SHP77 (cell line): ENCODE data around the gene ACO2.
"Not testable (repeated sequence)": the region's sequence is repeated elsewhere in the genome, so short reads cannot be mapped to it uniquely, and the experiment has no call there.

Source experiments
- DNase-seq, 2 experiments: peaks; one replicate each; lab custom pipeline; 2025; lab: John Stamatoyannopoulos, UW

Gene ACO2

DNA sequence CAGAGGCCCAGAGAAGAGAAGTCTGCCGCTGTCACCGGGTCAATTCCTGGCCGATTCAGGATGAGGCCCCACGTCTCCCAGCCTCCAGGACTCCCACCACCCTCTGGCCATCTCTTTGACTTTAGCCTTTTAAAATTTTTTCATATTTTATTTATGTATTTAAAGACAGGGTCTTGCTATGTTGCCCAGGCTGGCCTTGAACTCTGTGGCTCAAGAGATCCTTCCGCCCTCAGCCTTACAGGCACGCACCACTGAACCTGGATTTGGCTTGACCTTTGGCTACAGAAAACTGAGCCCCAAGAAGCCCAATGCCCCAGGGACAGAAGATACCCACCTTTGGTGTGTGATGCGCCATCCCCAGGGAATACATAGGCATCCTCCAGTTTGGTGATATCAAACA, 71.4 kb downstream of the ACO2 start:
- no peak for DNase-seq

DNA sequence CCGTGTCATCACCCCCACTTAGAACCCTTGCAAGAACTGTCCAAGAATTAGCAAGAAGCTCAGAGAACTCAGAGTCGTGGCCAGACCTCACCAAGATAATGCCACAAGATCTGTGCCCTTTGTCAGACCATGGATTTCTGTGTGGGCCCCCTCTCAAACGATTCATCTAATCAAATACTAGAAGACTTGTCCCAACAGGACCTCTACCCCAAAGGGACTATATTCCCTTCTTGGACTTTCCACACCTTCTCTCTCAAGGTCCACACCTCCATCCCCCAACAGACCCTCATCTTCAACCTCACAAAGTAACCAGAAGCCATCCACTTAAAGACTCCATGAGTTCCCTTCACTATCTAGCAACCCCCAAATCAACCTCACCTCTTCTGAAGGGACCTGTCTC, 72.6 kb downstream of the ACO2 start:
- no peak for DNase-seq

DNA sequence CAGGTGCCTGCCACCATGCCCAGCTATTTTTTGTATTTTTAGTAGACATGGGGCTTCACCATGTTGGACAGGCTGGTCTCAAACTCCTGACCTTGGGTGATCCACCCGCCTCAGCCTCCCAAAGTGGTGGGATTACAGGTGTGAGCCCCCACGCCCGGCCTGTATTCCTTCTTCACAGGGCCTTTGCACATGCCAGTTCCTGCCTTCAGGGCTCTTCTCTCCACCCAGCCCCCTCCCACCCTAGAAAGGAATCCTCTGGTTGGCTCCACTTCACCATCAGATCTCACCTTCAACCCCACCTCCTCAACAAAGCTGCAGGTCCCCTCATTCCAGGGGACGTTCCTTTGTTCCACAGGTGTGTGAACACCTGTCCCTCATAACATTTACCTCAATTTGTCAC, 73.3 kb downstream of the ACO2 start:
- no peak for DNase-seq

DNA sequence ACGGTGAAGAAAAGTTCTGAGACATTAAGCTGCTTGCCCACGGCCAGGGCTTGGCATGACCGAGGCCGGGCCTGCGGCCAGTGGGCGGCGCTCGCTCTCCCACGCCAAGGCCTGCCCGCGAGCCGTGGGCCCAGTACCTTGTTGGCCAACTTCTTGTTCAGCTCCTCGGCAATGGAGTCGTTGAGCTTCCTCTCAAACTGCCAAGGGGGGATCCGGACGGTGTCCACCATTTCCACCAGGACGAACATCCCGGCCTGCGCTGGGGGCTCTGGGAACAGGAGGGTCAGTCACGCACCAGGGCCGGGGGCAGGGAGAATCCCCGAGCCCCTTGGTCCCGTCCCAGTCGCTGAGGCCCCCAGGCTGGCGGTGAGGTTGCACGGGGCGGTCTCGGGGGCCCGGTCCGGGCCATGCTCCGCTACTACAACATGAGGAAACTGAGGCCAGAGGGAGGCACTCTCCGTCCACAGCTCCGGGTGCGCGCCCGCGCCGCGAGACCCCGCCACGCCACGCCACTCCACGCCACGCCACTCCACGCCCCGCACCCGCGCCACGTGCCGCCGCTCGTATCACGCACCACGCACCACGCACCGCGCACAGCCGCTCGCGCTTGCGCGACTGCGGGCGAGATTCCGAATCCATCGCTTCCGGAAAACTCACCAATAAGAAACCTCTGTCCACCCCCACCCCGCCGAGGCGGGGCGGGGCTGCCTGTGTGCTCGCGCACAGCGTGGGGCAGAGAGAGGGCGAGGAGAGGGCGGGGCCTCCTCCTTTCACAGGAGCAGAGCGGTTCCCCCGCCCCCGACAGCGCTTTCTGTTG, 75.1 kb downstream of the ACO2 start, which contains the start of gene POLR3H:
POLR3H (minus strand) TSS at position 617 of the 817 bp plus-strand sequence; CDS start at position 248, 369 bp downstream.
- peak; percentile 96 to 98 for DNase-seq

DNA sequence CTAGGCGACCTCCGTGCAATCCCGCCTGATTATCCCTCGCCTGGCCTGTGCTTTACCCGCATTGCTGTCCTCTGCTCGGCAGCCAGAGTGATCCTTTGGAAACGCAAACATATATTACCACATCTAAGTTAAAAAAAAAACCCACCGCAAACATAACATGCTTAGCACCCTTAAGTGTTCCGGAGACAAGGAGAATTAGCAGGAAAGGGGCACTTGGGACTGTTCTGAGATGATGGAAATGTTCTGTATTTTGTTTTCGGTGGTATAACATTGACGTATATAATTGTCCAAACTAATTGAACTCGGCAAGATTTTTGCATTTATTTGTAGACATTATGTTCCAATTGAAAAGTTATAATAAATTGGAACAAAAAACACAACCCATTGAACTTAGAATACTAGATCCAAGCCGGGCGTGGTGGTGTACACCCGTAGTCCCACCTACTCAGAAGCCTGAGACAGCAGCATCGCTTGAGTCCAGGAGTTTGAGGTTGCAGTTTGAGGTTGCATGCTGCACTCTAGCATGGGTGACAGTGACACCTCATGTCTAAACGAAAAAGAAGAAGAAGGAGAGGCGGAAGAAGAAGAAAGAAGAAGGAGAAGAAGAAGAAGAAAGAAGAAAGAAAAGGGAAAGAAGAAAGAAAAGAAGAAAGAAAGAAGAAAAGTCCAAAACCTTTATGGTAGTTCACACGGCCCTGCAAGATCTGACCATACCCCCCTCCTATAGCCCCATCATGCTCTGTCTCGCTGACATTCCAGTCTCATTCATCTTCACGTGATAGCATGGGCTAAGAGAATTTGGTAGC, 76.0 kb downstream of the ACO2 start:
- DNase-seq, result no peak

DNA sequence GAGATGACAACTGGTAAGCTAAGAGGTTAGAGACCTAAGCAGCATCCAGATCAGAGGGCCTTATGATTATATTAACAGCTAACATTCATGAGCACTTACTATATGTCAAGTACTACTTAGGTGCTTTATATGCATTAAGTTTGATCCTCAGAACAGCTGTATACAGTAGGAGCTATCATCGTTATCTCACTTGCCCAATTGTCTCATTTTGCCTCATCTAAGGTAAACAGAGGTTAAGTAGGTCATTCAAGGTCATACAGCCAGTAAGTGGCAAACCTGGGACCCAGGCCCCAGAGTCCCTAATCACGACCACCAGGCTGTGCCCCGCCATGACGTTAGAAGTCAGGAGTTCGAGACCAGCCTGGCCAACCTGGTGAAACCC, 79.9 kb downstream of the ACO2 start:
- DNase-seq, result no peak

DNA sequence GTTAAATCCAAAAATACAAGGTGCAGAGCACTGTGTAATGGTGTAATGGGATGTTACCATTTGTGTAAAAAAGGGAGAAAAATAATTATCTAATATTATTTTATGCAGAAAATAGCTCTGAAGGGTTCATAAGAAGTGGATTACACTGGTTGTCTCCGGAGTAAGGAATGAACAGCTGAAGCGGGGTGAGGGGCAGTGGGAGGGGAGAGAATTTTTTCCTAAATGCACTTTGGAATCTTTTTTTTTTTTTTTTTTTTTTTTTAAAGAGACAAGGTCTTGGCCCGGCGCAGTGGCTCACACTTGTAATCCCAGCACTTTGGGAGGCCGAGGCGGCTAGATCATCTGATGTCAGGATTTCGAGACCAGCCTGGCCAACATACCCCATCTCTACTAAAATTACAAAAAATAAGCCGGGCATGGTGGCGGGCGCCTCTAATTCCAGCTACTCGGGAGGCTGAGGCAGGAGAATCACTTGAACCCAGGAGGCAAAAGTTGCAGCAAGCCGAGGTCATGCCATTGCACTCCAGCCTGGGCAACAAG, 82.1 kb downstream of the ACO2 start:
- DNase-seq, result no peak

DNA sequence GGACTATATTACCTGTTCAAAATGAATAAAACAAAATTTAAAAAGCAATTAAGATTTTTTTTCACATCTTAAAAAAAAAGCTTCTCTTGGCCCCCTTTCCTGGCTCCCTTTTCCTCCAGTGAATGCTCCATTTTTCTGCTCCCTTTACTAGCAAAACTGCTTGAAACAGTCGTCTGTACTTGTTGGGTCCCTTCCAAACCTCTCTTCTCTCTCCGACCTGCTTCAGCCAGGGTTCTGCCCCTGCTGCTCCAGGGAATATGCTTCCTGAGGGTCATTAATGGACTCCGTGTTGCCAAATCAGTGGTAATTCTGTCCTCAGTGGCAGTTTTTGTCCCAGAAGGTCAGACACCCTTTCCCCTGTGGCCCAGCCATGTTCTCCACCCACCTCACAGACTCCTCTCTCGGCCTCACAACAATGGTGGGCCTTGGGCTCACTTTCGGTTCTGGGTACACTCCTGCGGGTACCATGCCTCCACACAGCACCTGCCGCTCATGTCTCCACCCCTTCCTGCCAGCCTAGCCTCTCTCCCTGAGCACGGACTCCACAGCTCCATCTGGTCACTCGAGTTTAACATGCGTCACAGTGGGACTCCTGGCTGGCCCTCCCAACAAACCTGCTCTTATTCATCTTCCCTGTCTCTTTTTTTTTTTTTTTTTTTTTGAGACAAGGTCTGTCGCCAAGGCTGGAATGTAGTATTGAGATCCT, 83.1 kb downstream of the ACO2 start:
- DNase-seq, result peak in 1 of 2 experiments; percentile 22

DNA sequence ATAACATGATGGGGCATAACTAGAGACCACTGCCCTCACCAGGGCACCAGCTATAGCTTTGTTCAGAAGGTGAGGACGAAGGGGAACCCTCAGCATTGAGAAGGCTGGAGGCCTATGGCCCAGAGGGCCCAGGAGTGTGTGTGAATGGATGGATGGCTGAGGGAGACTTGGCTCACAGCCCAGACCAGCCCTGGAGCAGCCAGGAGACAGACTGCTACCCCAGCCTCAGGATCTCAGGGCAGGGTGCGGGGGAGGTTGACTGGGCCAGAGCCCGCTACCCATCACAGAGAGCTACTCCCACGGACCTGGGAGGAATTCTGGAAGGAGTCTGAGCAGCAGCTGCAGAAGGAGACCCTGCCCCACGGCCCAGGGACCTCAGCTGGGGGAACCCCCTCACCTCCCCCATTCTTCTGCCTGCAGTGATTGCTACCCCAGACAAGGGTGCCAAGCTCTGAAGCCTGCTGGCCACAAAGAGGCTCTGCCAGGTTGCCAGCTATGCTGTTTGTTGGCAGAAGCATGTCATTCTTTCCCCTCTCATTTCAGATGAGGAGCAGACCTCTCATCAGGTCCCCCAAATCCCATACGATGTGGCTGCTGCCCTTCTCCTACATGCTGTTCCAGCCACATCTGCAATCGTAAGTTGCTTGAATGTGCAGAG, 86.5 kb downstream of the ACO2 start:
- DNase-seq, result peak in 1 of 2 experiments; percentile 23

DNA sequence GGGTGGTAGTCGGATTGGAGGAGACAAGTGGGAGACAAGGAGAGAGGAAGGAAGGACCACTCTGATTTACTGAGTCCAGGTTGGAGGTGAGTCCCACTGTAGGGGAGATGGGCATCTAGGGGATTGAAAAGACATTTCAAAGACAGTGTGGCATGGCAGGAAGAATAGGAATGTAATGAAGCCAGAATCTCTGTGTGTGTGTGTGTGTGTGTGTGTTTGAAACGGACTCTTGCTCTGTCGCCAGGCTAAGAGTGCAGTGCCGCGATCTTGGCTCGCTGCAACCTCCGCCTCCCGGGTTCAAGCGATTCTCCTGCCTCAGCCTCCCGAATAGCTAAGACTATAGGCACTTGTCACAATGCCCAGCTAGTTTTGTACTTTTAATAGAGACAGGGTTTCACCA, 87.6 kb downstream of the ACO2 start:
- DNase-seq, result no peak

DNA sequence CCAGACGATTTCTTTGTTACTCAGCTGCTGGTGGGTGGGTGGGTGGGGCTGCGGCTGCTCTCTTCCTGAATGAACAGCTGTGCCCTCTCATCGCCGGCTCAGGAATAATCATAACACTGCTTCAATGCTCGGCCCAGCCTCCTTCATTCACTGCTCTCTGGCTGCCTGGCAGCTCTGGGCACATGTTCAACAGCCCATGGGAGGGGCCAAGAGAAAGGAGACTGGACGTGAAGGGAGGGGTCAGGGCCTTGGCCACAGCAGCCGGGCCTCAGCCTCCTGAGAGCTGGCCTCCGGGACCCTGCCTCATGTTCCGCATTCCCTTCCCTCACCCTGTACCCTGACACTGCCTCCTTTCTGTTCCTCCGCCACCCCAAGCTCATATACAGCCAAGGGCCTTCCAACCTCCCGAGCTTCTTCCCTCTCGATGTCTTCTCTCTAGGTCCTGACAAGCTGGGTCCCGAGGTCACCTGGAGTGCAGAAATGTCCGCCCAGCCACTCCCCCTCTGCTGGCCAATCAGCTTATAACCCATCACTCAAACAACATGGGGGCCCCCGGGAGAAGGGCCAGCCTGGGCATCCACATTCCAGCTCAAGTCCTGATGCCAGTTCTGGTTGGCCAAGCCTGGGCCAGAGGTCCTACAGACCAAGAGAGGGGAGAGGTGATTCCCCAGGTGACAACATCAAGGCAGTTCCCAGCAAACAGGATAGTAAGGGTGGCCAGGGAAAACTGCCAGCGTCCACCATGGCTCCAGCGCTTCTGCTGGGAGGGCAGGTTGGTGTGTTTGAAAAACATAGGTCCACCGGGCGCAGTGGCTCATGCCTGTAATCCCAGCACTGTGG, 88.7 kb downstream of the ACO2 start:
- peak; percentile 45 to 50 for DNase-seq

DNA sequence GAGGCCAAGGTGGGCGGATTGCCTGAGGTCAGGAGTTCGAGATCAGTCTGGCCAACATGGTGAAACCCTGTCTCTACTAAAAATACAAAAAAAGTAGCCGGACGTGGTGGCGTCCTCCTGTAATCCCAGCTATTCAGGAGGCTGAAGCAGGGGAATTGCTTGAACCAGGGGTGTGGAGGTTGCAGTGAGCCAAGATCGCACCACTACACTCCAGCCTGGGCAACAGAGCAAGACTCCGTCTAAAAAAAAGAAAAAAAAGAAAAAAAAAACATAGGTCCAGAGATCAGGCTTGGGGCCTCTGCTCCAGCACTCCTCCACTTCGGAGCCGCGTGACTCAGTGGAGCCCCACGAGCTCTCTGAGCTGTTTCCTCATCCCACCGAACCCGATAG, 89.3 kb downstream of the ACO2 start:
- not testable (repeated sequence) for DNase-seq

DNA sequence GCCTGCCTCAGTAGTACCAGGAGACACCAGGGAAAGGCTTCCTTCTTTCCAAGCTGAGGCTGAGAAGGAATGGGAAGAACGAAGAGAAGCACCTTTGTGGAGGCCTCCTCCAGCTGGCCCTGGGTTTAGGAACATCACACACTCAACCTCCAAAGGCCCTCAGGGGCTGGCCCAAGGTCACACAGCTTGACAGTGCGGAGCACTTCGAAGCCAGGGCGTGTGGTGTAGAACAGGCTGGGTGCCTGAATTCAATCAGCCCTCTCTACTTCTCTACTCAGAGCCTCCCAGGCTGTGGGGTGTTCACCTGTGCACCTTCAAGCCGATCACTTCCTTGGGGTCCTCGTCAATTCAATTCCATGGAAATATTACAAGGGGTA, 91.2 kb downstream of the ACO2 start:
- DNase-seq, result no peak

DNA sequence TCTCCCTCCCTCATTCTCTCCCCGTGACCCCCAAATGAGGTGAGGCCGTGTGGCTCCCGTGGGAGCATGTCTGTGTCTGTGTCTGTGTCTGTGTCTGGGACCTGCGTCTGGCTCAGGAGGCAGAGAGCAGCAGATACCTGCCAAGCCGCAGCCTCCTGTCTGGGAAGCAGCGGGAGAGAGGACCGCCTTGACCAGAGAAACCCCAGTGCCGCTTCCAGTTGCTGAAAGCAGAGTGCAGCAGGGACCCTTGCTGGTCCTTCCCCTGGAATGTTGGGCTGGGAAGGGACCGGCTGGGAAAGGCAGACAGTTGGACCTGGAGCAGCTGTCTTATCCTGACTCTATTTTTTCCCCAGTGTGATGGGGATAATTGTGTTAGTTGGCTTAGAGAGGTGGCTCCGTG, 92.4 kb downstream of the ACO2 start:
- no peak for DNase-seq

DNA sequence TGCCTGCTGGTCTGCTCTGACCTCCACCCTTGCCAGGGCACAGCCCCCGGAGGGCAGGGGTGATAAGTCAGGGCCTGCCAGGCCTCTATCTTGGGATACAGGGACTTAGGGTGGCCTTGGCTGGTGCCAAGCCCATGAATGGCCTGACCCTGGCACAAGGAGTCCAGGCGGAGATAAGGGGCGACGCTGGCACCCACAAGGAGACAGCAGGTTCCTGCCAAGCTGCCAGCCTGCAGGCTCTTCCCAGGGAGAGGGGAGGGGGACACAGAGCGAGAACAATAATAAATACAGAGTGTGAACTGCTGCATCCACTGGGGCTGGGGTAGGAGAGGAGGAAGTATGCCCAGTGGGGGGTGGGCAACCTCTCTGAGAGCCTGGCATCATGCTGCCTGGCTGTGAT, 92.9 kb downstream of the ACO2 start:
- no peak for DNase-seq

DNA sequence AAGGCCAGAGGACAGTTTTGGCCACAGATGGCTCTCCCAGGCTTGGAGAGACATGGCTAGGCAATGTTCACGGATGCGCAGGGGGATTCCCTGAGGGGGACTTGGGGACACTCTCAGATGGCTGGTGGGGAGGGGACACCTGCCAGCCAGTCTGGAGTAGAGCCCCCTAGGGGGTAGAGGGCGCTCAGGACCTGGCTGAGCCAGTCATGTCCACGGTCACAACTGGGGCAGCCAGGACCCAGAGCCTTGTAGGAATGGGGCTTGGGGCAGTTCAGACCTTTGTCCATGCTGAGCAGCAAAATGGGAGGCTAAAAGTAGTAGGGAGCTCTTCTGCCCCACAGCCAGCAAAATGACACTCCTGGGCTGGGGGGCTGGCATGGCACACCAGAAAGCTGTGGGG, 93.5 kb downstream of the ACO2 start:
- no peak for DNase-seq

DNA sequence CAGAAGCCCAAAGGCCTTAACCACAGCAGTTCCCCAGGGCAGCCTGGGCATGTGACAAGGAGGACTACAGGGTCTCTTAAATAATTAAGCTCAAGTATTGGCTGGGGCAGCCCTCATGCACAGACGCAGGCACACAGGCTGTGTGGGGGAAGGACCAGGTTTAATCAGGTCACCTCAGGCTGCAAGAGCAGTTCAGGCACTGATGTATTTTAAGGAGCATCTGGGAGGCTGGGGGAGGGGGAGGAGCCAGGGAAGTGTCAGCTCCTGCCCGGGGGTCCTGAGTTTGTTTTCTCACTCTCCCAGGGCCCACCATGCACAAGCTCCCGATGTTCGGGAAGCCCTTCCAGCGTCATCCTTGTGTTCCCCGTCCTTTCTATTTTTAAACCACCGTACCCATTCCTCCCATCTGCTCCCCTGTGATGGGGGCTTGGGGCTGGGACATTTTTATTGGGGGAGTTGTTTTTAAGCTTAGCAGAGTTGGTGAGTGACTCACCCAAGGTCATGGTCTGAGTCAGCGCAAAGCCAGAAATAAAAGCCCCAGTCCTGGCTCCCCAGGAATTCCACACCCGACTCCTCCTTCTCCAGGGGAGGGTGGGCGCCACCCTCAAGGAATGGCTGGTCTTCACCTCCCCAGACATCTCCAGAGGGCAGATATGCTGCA, 94.3 kb downstream of the ACO2 start:
- no peak for DNase-seq

DNA sequence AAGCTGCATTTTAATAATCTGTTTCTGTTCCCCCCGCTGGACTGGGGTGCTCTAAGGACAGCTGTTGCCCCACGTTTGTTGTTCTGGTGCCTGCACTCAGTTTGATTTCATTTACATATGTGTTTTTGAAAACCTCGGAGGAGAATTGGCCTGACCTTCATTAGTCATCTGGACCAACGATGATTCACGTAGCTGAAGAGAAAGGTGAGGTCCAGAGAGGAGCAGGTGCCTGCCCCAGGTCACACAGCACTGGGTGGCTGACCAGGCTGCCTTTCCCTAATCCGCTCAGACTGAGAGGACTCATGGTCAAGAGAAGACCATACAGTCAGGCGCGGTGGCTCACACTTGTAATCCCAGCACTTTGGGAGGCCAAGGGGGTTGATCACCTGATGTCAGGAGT, 95.6 kb downstream of the ACO2 start:
- DNase-seq, result no peak

DNA sequence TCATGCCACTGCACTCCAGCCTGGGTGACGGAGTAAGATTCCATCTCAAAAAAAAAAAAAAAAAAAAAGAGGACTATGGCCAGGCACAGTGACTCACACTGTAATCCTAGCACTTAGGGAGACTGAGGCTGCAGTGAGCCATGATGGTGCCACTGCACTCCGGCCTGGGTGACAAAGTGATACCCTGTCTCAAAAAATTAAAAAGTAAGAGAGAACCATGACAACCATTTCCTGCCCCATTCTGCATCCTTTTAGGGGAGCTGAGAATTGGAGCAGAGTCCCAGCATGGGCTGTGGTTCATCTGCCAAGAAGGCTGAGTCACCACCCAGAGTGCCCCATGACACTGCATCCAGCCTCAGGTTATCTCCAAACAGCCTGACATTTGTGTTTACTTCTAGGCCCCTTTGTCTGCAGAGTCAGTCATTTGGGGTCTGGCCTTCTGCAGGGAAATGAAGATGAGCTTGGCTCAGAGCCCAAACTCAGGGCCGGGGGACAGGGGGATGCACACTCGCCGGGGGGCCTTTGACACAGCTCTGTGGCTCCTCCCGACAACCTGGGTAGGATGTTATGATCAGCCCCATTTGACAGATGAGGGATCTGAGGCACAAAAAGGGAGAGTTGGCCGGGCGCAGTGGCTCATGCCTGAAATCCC, 96.6 kb downstream of the ACO2 start:
- no peak for DNase-seq

DNA sequence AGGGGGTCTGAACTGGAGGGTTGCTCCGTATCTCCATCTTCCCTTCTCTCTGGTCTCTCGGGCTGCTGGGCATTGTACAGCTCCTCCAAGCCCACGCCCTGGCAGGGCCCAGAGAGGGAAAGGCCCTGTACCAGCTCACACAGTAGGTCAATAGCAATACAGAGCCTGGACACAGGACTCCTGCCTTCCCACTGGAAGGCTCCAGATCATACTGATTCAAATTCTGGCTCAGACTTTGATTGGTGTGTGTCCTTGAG, 98.5 kb downstream of the ACO2 start:
- DNase-seq, result no peak
